ENCODE results near the gene OBSCN. TPM values are rescaled to one million over a fixed set of nuclear protein-coding genes. Genes with fewer than 3 reads are reported as not detected.

OBSCN gene
- total RNA-seq, 1 donor from 2014 or later: 9.5 TPM

- DNase-seq: no peak
These were observed 101.7 kb downstream of the OBSCN start for GRCh38 chr1:228309326-228310067.

DNA sequence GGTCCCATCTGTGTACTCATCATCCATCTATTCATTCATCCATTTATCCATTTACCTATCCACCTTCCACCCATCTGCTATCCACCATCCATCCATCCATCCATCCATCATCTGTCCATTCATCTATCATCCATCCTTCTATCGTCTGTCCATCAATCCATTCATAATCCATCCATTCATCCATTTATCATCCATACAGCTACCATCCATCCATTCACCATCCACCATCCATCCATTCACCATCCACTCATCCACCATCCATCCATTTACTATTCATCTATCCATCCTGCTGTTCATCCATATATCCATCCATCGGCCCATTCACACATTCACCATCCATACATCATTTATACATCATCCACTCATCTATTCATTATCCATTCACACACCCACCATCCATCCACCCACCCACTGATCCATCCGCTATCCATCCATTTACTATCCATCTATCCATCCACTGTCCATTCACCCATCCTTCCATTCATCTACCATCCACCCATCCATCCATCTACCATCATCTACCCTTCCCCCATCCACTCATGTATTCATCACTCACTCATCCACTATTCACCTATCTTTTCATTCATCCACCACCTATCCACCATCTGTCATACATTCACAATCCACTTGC is 102.4 kb downstream of the OBSCN start:
- DNase-seq: no peak

- DNase-seq: no peak
These were observed 103.2 kb downstream of the OBSCN start for GRCh38 chr1:228311091-228311490.

DNA sequence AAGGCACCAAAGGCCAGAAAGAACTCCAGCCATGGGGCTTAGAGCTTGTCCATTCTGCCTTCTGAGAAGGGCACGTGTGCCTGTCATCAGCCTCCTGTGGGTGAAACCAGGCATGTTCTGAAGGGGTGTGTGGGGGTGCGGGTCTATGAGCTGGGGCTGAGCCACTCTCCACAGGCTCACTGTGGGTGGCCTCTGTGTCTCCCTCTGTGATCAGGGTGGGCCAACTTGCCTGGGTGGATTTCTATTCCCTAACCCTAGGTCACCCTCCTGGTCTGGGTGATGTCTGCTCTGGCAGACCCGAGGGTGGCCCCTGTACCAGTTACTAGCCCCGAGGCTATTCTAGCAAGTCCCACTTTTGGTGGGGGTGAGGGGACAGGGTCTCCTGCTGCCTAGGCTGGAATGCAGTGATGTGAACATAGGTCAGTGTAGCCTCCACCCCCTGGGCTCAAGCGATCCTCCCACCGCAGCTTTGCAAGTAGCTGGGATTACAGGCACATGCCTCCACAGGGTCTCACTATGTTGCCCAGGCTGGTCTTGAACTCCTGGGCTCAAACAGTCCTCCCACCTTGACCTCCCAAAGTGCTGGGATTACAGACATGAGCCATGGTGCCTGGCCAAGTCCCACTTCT is 104.4 kb downstream of the OBSCN start:
- no peak for DNase-seq

DNA sequence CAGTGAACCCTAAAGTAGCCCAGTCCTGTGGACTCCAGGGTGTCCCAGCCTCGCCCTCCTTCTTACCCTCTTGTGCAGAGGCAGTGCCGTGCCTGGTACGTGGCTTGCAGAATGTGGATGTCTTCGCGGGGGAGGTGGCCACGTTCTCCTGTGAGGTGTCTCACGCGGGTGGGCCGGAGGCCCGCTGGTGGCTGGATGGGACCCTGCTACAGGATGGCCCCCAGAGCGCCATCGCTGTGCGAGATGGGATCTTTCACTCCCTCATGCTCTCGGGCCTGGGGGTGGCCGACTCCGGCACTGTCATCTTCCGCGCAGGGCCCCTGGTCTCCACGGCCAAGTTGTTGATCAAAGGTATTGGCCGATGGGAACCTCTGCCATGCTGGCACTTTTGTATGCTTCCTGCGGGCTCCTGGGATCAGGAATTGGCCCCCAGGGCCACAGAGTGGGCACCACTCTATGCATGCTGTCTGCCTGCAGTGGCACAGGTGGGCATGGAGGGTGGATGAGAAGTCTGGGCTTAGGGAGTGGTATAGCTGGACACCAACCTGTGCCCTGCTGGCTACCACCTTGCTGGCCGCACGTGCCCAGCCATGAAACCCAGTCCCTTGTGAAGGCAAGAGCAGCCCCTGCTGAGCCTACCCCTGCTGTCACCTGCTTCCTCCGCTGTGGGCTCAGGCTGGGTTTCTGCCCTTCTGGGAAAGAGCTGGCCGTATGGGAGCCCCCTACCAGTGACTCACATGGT is 105.9 kb downstream of the OBSCN start:
- no peak for DNase-seq

GRCh38 chr1:228314315-228314657 is 106.4 kb downstream of the OBSCN start:
- DNase-seq: no peak

DNA sequence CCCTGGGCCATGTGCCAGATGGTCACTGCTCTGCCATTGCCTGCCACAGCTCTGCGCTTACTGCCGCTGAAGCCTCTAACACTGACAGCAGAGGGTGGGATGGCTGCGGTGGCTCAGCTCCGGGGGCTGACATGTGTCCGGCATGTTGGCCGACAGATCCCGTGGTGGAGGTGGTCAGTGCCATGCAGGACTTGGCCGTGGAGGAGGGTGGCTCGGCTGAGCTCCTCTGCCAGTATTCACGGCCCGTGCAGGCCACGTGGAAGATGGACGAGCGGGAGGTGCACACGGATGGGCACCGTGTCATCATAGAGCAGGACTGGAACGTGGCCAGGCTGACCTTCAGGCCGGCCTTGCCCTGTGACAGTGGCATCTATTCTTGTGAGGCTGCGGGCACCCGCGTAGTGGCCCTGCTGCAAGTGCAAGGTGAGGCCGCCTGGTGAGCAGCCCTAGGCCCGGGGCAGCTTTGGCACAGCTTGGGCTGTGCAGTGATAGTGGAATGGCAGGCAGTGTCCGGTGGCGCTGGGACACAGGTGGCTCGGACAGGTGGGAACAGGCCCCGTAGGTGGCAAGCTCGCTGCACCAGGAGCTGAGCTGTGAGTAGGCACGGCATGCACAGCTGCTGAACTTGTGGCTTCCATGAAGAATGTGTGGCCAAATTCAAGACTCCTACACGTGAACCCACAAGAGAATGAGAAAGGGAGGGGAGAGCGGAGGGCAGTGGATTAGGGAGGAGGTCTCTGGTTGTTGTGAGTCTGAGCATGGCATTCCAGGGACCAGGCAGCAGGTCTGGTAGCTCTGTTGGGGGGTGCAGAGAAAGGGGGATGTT is 107.0 kb downstream of the OBSCN start:
- no peak for DNase-seq

DNA sequence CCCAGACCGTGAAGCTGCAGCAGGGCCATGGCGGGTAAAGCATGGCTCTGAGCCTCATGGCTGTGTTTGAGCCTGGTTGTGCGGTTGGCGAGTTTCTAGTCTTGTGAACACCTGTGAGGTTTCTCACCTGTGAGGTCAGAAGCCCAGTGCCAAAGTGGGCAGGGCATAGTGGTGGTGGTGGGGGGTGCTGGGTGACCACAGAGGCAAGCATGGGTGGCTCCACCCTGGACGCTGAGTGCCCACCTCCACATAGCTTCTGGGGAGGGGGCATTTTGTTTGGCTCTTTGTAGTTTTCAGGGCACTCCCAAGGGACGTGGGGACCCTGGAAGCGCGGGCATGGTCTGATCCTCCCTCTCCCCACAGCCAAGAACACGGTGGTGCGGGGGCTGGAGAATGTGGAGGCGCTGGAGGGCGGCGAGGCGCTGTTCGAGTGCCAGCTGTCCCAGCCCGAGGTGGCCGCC is 107.7 kb downstream of the OBSCN start:
- no peak for DNase-seq

DNA sequence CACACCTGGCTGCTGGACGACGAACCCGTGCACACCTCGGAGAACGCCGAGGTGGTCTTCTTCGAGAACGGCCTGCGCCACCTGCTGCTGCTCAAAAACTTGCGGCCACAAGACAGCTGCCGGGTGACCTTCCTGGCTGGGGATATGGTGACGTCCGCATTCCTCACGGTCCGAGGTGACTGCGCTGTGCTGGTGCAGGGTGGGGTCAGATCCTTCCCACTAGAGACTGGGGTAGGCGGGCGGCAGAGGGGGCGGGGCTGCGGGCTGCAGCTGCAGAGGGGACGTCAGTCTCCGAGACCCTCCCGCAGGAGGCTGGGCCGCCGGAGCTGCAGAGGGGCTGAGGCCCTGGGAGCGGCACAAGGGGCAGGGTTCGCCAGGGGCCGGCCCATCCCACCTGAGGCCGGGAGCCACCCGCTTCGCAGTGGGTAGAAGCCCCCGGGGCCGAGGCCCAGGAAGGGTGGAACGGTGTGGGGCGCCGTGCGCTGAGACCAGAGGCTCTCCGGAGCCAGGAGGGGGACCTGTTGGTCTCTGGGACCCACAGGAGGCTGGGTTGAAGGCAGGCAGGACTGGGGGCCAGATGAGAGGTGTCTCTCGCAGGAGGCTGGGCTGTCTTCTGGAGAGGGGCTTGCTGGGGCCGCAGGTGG is 108.2 kb downstream of the OBSCN start:
- DNase-seq: no peak

- DNase-seq: no peak
These were observed 108.9 kb downstream of the OBSCN start for GRCh38 chr1:228316589-228317387.

DNA sequence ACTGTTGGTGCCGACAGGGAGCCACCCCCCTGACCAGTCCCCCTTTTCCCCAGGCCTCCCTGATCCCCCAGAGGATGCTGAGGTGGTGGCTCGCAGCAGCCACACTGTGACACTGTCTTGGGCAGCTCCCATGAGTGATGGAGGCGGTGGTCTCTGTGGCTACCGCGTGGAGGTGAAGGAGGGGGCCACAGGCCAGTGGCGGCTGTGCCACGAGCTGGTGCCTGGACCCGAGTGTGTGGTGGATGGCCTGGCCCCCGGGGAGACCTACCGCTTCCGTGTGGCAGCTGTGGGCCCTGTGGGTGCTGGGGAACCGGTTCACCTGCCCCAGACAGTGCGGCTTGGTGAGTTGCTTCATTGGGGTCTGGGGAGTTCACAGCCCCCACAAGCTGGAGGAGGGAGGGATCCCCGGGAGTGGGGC is 109.6 kb downstream of the OBSCN start:
- DNase-seq: no peak

DNA sequence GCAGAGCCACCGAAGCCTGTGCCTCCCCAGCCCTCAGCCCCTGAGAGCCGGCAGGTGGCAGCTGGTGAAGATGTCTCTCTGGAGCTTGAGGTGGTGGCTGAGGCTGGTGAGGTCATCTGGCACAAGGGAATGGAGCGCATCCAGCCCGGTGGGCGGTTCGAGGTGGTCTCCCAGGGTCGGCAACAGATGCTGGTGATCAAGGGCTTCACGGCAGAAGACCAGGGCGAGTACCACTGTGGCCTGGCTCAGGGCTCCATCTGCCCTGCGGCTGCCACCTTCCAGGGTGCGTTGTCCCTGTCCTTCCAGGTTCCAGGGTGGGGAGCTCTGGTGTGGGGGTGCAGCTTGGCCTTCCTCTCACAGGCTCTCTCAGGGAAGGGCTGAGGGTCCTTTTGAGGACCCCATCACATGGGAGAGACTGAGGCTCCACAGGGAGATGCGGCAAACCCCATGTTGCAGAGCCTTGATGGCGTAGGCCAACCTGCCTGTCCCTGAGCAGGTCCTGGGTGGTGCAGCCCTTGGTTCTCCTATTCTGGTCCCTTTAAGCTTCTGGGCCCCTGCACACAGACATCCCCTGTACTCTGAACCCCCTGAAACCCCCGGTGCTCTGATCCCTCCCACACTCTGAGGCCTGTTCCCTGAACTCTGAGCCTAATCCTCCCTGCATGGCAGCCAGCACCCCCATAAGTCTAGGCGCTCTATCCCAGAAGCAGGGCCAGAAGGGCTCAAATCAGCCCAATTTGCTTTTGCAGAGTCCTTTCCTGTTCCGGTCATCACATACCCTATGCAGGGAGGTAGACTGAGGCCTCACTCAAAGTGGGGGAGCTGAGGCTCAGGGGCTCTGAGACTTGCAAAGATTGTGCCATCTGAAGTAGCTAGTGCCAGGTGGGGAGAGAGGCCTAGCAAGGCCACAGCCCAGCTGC is 110.3 kb downstream of the OBSCN start:
- DNase-seq: no peak

- DNase-seq: no peak
These were observed 111.0 kb downstream of the OBSCN start for GRCh38 chr1:228318823-228319241.

GRCh38 chr1:228319352-228320088 is 111.7 kb downstream of the OBSCN start:
- DNase-seq: no peak

- DNase-seq: no peak
These were observed 112.5 kb downstream of the OBSCN start for GRCh38 chr1:228320394-228320793.

- DNase-seq: no peak
These were observed 113.6 kb downstream of the OBSCN start for GRCh38 chr1:228321435-228321834.

DNA sequence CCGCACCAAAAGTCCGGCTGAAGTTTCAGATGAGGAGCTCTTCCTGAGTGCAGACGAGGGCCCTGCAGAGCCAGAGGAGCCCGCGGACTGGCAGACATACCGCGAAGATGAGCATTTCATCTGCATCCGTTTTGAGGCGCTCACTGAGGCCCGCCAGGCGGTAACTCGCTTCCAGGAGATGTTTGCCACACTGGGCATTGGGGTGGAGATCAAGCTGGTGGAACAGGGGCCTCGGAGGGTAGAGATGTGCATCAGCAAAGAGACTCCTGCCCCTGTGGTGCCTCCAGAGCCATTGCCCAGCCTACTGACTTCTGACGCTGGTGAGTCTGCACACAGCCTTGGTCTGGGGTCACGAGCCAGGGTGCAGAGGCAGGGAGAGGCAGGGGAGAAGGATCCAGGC is 114.1 kb downstream of the OBSCN start:
- DNase-seq: no peak

DNA sequence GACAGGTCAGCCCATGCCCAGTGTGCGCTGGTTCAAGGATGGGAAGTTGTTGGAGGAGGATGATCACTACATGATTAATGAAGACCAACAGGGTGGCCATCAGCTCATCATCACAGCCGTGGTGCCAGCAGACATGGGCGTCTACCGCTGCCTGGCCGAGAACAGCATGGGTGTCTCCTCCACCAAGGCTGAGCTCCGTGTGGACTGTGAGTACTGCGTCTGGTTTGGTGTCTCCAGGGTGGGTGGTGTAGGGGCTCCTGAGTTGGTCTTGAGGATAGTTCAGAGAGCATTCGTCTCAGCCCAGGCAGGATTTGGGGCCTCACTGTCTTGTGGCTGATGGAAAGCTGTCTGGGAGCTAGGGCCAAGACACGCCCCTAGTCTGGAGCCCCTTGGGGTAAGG is 115.6 kb downstream of the OBSCN start:
- no peak for DNase-seq

DNA sequence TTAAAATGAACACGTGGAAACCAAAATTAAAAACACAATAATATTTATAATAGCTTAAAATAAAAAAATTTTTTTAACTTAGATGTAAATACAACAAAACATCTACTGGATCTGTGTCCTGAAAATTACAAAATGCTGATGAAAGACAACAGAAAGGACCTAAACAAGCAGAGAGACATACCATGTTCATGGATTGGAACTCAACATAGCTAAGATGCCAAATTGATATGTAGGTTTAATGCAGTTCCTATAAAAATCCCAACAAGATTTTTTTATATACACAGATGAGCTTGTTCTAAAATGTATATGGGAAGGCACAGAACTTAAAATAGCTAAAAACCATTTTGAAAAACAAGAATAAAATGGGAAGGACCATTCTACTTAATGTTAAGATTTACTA is 117.4 kb downstream of the OBSCN start:
- no peak for DNase-seq

All from dermis blood vessel endothelial cell (primary cell).